Osteoblast (primary cell): ENCODE results near the gene GLUL. TPM values are rescaled to one million over a fixed set of nuclear protein-coding genes. Genes with fewer than 3 reads are reported as not detected.

Experiments used
- DNase-seq: peaks from one replicate; pipeline ENCODE4 v3.0.0; 2011; ENCODE audit warnings: low spot score, mixed read lengths; ENCODE audit not compliant: insufficient read length; ENCODE audit errors: missing footprints
- H2AFZ ChIP-seq: 2 replicates; pipeline ENCODE4 v1.6.0; 2011; ENCODE audit warnings: mild to moderate bottlenecking, low read length
- H3K27ac ChIP-seq: 2 replicates; pipeline ENCODE4 v1.5.1; 2011; ENCODE audit warnings: mild to moderate bottlenecking, low read depth, low read length, moderate library complexity
- H3K27me3 ChIP-seq: 2 replicates; pipeline ENCODE4 v1.6.0; 2012; ENCODE audit warnings: mild to moderate bottlenecking, control low read depth, inconsistent platforms, low read length, moderate library complexity; ENCODE audit not compliant: insufficient read depth
- H3K36me3 ChIP-seq: 2 replicates; pipeline ENCODE4 v1.5.1; 2011; ENCODE audit warnings: mild to moderate bottlenecking, low read length, control low read depth, moderate library complexity; ENCODE audit not compliant: insufficient read depth
- H3K4me1 ChIP-seq: 2 replicates; pipeline ENCODE4 v1.5.1; 2011; ENCODE audit warnings: mild to moderate bottlenecking, low read length, control low read depth, moderate library complexity; ENCODE audit not compliant: insufficient read depth
- H3K4me2 ChIP-seq: 2 replicates; pipeline ENCODE4 v1.6.0; 2011; ENCODE audit warnings: mild to moderate bottlenecking, low read length; ENCODE audit not compliant: insufficient read depth
- H3K4me3 ChIP-seq: fragments of 200-600 bp; sonication (generic); 3 replicates; pipeline ENCODE4 v1.5.1; 2012; ENCODE audit warnings: mild to moderate bottlenecking, low read length, inconsistent platforms; ENCODE audit not compliant: insufficient read depth
- H3K79me2 ChIP-seq: 2 replicates; pipeline ENCODE4 v1.6.0; 2012; ENCODE audit warnings: mild to moderate bottlenecking, low read length, control low read depth, inconsistent platforms; ENCODE audit not compliant: insufficient read depth
- H3K9me3 ChIP-seq: 2 replicates; pipeline ENCODE4 v1.5.1; 2011; ENCODE audit warnings: low read depth, low read length, control low read depth
- H4K20me1 ChIP-seq: 2 replicates; pipeline ENCODE4 v1.6.0; 2012; ENCODE audit warnings: mild to moderate bottlenecking, low read length, control low read depth; ENCODE audit not compliant: insufficient read depth
- total RNA-seq: library from RNA; depleted of rRNA; stranded (reverse); fragments of >200 nt; gene quantifications from 2 replicates; pipeline ENCODE4 v1.2.3, GENCODE V29; 2012
- TF ChIP-seq, protein P1 (sequence below): IDR thresholded peaks from 2 replicates; pipeline ENCODE4 v1.5.1; 2011; ENCODE audit warnings: mild to moderate bottlenecking, low read depth, low read length, moderate library complexity; ENCODE audit errors: extremely low read depth

Gene GLUL
- total RNA-seq, 1 donor = 259 TPM

DNA sequence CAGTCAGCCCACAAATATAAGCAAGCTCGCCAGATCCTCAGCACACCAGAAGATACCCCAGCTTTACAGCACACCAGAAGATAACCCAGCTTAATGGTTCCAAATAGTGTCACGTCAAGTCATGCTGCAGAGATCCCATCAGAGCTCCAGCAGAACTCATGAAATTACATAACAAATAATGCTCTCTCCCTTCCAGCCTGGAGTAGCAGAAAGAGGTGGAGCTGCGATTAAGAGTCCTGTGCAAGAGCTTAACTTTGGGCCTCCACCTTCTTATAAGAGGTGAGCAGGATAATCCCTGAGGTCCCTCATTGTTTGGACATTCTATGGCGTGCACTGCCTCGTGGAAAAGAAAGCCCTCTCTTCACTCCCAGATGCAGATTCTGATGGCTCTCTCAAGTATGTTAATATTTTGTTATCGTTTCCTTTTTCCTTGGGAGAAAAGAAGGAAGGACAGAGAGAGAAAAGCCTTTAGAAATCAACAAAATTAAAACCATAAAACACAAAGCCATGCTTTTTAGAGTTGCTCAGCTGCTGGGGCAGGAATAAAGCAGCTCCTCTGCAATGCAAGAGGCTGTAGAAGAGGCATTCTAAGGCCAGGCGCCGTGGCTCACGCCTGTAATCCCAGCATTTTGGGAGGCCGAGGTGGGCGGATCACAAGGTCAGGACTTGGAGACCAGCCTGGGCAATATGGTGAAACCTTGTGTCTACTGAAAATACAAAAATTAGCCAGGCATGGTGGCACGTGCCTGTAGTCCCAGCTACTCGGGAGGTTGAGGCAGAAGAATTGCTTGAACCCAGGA, 59.1 kb downstream of the GLUL start:
- H3K9me3 ChIP-seq = no peaks in the 10 kb centered on the region
- H3K27me3 ChIP-seq = no peaks in the 10 kb centered on the region
- TF ChIP-seq, protein P1, sequence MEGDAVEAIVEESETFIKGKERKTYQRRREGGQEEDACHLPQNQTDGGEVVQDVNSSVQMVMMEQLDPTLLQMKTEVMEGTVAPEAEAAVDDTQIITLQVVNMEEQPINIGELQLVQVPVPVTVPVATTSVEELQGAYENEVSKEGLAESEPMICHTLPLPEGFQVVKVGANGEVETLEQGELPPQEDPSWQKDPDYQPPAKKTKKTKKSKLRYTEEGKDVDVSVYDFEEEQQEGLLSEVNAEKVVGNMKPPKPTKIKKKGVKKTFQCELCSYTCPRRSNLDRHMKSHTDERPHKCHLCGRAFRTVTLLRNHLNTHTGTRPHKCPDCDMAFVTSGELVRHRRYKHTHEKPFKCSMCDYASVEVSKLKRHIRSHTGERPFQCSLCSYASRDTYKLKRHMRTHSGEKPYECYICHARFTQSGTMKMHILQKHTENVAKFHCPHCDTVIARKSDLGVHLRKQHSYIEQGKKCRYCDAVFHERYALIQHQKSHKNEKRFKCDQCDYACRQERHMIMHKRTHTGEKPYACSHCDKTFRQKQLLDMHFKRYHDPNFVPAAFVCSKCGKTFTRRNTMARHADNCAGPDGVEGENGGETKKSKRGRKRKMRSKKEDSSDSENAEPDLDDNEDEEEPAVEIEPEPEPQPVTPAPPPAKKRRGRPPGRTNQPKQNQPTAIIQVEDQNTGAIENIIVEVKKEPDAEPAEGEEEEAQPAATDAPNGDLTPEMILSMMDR = no peak
- no peak overlapping the region for H3K27ac ChIP-seq
- H3K4me2 ChIP-seq = no peak overlapping the region
- no peak for DNase-seq
- H2AFZ ChIP-seq = no peak overlapping the region
- H3K79me2 ChIP-seq = no peaks in the 10 kb centered on the region
- no peaks in the 10 kb centered on the region for H3K36me3 ChIP-seq
- H4K20me1 ChIP-seq = no peaks in the 10 kb centered on the region
- no peak overlapping the region for H3K4me3 ChIP-seq
- H3K4me1 ChIP-seq = no peaks in the 10 kb centered on the region

Other genes with a start within 250 kb of the GLUL start
- gene TEDDM1, start 8.9 kb upstream of the GLUL start, total RNA-seq = not detected in 2 replicates
- not detected in 2 replicates for gene RGSL1, start 58.4 kb upstream of the GLUL start, total RNA-seq
- gene RNASEL, start 197.5 kb upstream of the GLUL start, total RNA-seq = 7.2 and 9.1 TPM in 2 replicates
- under 0.01 and 0.29 TPM in 2 replicates for gene RGS16, start 212.6 kb upstream of the GLUL start, total RNA-seq